RWPE1 (cell line): Measurements from ENCODE around the gene PLAAT1.
A peak's percentile ranks its signal among the peaks of the same experiment; 100 is the strongest.

Source experiments
- CTCF ChIA-PET: fragments of 350-600 bp; sonication (Branson Sonifier 250); formaldehyde crosslinking; extraction: SDS; loops from one replicate; lab custom pipeline; 2021; lab: Yijun Ruan, JAX
- POLR2A ChIA-PET: fragments of 400-600 bp; formaldehyde crosslinking; extraction: SDS; loops from one replicate; lab custom pipeline; 2020; ENCODE audit warnings: antibody characterized with exemption; ENCODE audit not compliant: low non-redundant PET; lab: Yijun Ruan, JAX
- DNase-seq: peaks from one replicate; pipeline ENCODE4 v3.0.0; 2012; ENCODE audit warnings: low spot score
- H3K27ac ChIP-seq: fragments of 450-650 bp; 2 replicates; pipeline ENCODE4 v1.5.1; 2017
- CTCF ChIP-seq: fragments of 450-650 bp; conservative IDR thresholded peaks from 2 replicates; pipeline ENCODE4 v1.5.1; 2017; ENCODE audit warnings: low read depth, mild to moderate bottlenecking

PLAAT1 gene

DNA sequence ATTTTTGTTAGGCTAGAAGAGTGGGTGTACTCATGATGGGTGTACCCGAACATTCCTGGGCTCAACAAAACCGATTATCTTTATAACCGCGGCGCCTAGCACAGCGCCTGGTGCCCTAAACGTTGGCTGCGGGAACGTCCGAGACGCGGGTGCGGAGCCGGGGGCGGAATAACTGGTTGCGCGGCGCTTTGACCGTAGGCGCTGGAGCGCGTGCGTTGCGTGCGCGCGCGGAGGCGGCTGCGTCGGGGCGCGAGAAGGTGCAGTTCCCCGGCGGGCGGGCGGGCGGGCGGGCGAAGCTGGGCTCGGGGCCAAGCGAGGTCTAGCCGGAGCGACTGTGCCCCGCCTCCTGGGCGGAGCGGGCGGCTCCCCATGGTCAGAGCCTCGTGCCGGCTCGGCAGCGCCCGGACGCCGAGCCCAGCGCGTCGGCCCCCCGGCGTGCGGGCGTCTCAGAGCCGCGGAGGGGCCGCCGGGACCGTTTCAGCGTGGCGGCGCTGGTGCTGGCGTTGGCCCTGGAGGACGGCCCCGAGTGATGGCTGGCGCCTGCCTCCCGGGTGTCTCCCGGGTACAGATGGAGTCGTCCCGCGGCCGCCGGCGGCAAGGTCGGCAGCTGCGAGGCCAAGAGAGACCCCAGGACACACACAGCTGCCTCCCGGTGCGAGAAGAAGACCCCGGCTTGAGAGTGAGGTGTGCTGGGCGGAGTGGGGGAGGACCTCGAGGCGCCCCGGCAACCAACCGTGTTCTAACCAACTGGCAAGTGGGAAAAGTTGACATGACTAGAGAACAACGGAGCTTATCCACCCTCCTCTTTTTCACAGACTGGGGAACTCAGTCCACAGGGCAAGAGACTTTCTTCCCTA lies at the start of gene PLAAT1:
TSS of gene PLAAT1 (plus strand) at position 373 of the 857 bp plus-strand sequence. CDS start 14,429 bp downstream, outside the sequence.
- ChIA-PET CTCF (no interaction called here), POLR2A (no interaction called here)
- DNase-seq, result peak; percentile 87
- H3K27ac ChIP-seq, result no peak within 1 kb of the TSS
- TF ChIP-seq CTCF, result no peak

- no peak for TF ChIP-seq CTCF
- no peak overlapping the region for H3K27ac ChIP-seq
- ChIA-PET POLR2A (no interaction called here), CTCF (no interaction called here)
- no peak for DNase-seq
These were observed 46.7 kb upstream of the PLAAT1 start for GRCh38 chr3:193194371-193194770.

- no peak overlapping the region for H3K27ac ChIP-seq
- ChIA-PET POLR2A (no interaction called here), CTCF (no interaction called here)
- no peak for DNase-seq
- no peak for TF ChIP-seq CTCF
These were observed 44.3 kb upstream of the PLAAT1 start for GRCh38 chr3:193196746-193197145.

DNA sequence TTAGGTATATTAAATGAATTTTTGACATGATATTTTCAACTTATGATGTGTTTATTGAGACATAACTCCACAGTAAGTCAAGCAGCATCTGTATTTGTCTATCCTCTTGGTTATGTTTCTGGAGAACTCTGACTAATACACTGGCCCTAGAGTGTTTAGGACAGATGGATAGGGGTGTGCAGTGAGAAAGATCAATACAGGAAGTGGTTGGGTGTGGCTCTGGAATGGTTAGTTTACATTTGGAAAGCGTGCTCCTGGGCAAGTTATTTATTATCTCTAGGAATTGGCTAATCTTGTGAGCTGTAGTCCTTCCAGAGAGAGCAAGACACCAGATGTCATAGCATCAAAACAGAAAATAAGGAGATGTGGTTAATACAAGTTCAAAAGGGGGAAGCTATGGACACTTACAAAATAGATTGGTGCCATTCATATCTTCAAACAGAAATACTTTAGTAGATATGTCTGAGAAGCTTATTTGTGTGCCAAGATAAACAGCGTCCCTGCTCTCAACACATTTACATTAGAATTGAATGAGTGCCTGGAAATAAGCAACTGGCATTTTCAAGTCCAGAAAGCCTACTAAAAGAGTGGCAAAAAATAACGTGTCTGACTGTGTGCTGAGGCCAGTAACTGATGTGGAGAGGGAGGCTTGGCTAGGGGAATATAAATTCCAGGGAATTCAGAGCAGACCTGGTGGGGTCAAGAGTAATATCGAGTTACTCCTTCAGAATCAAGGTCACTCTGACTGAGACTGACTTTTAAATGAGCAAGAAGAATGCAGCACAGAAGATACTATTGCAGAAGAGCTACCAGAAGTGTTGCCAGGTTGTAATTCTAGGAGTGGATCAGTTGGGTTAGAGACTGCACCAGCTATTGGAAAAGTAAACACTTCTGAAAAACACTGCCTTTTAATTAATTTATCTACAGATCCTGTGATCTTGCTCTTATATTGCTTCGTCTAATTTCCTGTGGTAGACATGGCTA lies 33.4 kb upstream of the PLAAT1 start:
- no peak for DNase-seq
- ChIA-PET CTCF (no interaction called here), POLR2A (interaction anchor here (0.5 kb wide), 1 partner anchor 56 kb away, joined by 4 read pairs; no protein-coding TSS in a partner anchor)
- H3K27ac ChIP-seq, result no peak overlapping the region
- TF ChIP-seq CTCF, result no peak

- DNase-seq, result no peak
- H3K27ac ChIP-seq, result no peak overlapping the region
- POLR2A ChIA-PET, result no interaction called here
- TF ChIP-seq CTCF, result no peak
- CTCF ChIA-PET, result interaction anchor here (0.5 kb wide), 1 partner anchor 43 kb away, joined by 3 read pairs; no protein-coding TSS in a partner anchor
These were observed 30.4 kb upstream of the PLAAT1 start for GRCh38 chr3:193210618-193211017.

DNA sequence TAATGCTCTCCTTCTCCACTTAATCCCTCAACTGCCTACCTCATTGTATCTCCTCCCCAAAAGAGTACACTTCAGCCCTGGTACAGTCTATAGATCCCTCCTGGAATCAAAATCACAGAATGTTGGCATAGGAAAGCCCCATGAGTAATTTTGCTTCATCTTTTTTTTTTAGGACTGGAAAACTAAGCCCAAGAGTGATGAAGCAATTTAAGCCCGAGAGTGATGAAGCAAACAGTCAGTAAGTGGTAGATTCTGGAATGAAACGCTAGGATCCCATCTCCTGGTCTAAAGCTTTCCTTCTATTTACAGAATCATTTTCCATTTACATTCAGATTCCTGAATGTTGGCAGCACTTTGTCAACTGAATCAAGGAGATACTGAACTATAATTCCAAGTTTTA lies 29.8 kb upstream of the PLAAT1 start:
- no peak overlapping the region for H3K27ac ChIP-seq
- ChIA-PET POLR2A (no interaction called here), CTCF (interaction anchor here (0.6 kb wide), 1 partner anchor 767 kb away, joined by 3 read pairs; no protein-coding TSS in a partner anchor)
- DNase-seq, result no peak
- TF ChIP-seq CTCF, result no peak
